Left ventricle myocardium superior (tissue), 1 donor: ENCODE results near the gene PRKN. TPM values are rescaled to one million over a fixed set of nuclear protein-coding genes. Genes with fewer than 3 reads are reported as not detected.

Source experiments
- ATAC-seq: fragments of 200-7000 bp; cut with Tn5 transposase; one replicate; pipeline ENCODE4 v1.9.1; 2020; ENCODE audit warnings: mild to moderate bottlenecking, moderate library complexity
- DNase-seq: peaks from one replicate; pipeline ENCODE4 v3.0.0-alpha.2; 2020
- intact Hi-C: fragments of 100-400 bp; cut with micrococcal nuclease; formaldehyde crosslinking; loops from one replicate; pipeline ENCODE4 v1.11.0; 2022
- total RNA-seq: library from RNA; stranded (reverse); fragmentation: NEBNext Ultra II Directional; extraction: Animal tissue kit (Norgen Biotek cat#: 25700); gene quantifications from one replicate; pipeline ENCODE4 v1.2.1, GENCODE V29; 2021
- donor health status: DM: no; HTN: yes; CAD: no; lungs with severe emphysema.

The PRKN gene
- total RNA-seq, 1 donor from 2014 or later: 23.1 TPM

- ATAC-seq (no peak), DNase-seq (no peak)
- intact Hi-C loops: no loop called here
These were observed 488.9 kb downstream of the PRKN start for GRCh38 chr6:162238675-162239074.

GRCh38 chr6:162237331-162237730 lies 490.2 kb downstream of the PRKN start:
- intact Hi-C loops: no loop called here
- DNase-seq (no peak), ATAC-seq (no peak)

DNA sequence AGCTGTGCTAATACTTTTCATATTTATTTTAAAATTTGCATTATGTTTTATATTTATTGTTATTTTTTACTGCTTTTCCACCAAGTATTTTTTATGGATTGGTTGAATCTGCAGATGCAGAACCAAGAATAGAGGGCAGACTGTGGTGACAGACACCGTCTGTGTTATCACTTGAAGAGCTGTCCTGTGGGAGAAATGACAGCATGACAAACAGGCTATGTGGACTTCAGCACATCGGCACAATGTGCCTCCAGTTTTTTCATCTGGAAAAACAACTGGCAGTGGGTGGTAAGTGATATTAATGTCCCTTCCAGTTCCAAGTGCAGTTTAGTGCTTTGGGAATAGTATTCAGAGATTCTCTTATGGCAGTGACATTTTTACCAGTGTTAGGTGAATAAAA lies 492.9 kb downstream of the PRKN start:
- intact Hi-C loops: no loop called here
- peak; percentile 76 for ATAC-seq
- no peak for DNase-seq

DNA sequence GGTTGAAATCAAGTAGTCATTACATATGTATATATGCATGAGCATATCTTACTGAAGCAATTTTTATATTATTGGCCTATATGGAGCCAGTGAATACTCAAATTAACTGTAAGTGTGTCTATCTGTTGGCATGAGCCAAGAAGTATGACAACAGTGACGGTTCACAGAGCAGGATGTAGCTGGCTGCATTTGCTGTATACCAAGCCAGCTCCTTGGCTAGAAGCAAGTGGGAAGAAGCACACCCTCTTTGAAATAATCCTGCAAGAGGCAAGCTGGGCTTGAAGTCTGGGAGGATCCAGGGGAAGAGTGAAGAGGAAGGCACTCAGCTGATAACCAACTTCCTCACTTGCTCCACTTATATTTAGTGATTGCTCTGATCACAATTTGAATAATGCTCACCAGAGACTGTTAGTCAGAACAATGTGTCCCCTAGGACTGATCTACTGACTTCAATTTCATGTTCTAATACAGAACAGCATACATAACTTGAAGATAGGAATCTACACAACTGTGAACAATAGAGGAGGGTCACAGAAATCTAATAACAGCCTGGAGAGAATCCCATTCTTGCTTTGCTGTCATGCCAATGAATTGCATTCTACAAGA lies 497.3 kb downstream of the PRKN start:
- DNase-seq (no peak), ATAC-seq (peak; percentile 85)
- intact Hi-C loops: no loop called here

- intact Hi-C loops: no loop called here
- no peak for DNase-seq
- ATAC-seq: no peak
These were observed 498.5 kb downstream of the PRKN start for GRCh38 chr6:162229093-162229492.

GRCh38 chr6:162226803-162227202 lies 500.8 kb downstream of the PRKN start:
- peak; percentile 43 for ATAC-seq
- intact Hi-C loops: no loop called here
- peak; percentile 34 for DNase-seq

GRCh38 chr6:162222521-162222920 lies 505.0 kb downstream of the PRKN start:
- DNase-seq (no peak), ATAC-seq (no peak)
- intact Hi-C loops: no loop called here

- intact Hi-C loops: no loop called here
- DNase-seq (no peak), ATAC-seq (no peak)
These were observed 506.7 kb downstream of the PRKN start for GRCh38 chr6:162220876-162221275.

DNA sequence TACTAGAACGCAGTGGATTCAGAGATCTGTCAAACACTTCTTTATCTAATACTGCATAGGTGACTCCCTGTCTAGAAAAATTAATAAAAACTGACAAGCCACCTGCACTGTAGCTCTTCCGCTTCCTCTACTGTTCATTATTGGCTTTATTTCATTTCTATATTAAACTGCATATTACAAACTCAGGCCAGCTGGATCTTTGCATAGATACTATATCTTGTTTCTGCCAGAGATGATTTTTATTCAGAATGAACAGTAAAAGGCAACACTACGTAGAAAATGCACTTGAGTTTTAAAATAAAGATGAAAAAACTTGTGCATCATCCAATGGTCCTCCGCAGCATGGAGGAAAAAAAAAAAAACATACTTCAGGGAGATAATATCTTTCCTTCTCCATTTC lies 508.3 kb downstream of the PRKN start:
- DNase-seq (no peak), ATAC-seq (no peak)
- intact Hi-C loops: no loop called here

- ATAC-seq: no peak
- no peak for DNase-seq
- intact Hi-C loops: no loop called here
These were observed 509.6 kb downstream of the PRKN start for GRCh38 chr6:162217811-162218493.

GRCh38 chr6:162217058-162217457 lies 510.5 kb downstream of the PRKN start:
- ATAC-seq: no peak
- DNase-seq: no peak
- intact Hi-C loops: no loop called here

DNA sequence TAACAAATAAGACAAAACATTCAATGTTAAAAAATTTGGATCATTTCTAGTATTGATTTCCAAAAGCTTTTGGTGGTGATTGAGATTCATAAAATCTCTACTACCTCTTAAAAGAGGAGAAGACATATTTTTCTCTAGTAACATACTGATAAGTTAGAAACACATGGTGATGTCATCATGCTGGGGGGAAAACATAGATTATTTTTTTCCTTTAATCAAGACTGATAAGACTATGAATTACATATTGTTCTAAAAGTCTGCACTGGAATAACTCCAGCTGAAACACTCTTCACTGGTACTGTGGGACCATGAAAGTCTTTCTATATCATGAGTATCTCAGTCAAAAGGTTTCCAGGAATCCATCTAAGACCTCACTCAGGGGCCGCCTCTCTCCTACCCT lies 515.8 kb downstream of the PRKN start:
- ATAC-seq: no peak
- intact Hi-C loops: no loop called here
- no peak for DNase-seq

- intact Hi-C loops: no loop called here
- ATAC-seq (peak; percentile 44), DNase-seq (no peak)
These were observed 516.5 kb downstream of the PRKN start for GRCh38 chr6:162211022-162211421.

GRCh38 chr6:162203287-162203686 lies 524.3 kb downstream of the PRKN start:
- DNase-seq (peak; percentile 41), ATAC-seq (peak; percentile 70)
- intact Hi-C loops: no loop called here

DNA sequence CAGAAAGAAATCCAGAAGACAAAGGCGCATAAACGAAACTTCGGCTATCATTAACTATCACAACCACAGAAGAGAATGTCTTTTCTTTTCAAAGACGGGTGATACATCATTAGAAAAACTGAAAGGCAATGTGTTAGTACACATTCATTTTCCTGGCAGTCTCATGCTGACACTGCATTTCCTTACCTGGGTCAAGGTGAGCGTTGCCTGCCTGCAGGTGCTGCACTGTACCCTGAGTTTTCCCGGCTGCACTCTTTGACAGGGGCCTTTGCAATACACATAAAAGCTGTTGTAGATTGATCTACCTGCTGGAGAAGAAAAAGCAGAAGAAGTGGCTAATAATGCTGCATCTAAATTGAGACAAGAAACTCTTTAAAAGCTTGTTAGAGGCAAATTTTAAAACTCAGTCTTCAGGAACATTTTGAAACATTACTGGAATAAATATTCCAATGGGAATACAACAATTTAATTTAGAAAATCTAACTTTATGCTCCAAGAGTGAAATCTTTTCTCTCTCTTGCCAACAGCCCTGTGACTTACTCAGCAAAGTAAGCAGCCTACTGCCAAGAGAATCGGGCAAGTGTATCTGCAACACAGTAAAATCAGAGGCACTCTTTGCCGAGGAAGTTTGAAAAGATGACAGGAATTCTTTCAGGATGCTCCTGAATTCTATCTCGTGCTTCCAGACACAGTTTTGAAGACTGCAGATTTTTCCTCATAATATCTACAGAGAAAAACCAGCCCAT lies 526.4 kb downstream of the PRKN start:
- intact Hi-C loops: no loop called here
- no peak for DNase-seq
- ATAC-seq: peak; percentile 57

GRCh38 chr6:162200041-162200440 lies 527.5 kb downstream of the PRKN start:
- DNase-seq: no peak
- intact Hi-C loops: no loop called here
- ATAC-seq: no peak

- intact Hi-C loops: no loop called here
- DNase-seq (no peak), ATAC-seq (no peak)
These were observed 528.6 kb downstream of the PRKN start for GRCh38 chr6:162198925-162199324.

GRCh38 chr6:162198076-162198475 lies 529.5 kb downstream of the PRKN start:
- DNase-seq: no peak
- intact Hi-C loops: no loop called here

GRCh38 chr6:162195441-162195840 lies 532.1 kb downstream of the PRKN start:
- ATAC-seq (no peak), DNase-seq (no peak)
- intact Hi-C loops: no loop called here

More at GRCh38 chr6:162198076-162198475, 529.5 kb downstream of the PRKN start:
- no peak for ATAC-seq

GRCh38 chr6:162190981-162191380 lies 536.6 kb downstream of the PRKN start:
- intact Hi-C loops: no loop called here
- no peak for ATAC-seq
- no peak for DNase-seq
